HG03135 (cell line): ENCODE results near the gene FOXI2.

Experiments used
- ATAC-seq: cut with Tn5 transposase; IDR thresholded peaks from one replicate; pipeline ENCODE4 v1.9.1; 2021; ENCODE audit warnings: mild to moderate bottlenecking, moderate library complexity; ENCODE audit not compliant: unreplicated experiment

FOXI2 gene

GRCh38 chr10:127740596-127740995 lies 3.6 kb downstream of the FOXI2 start:
- no peak for ATAC-seq

- no peak for ATAC-seq
Measured at GRCh38 chr10:127743205-127743604, 6.2 kb downstream of the FOXI2 start.

GRCh38 chr10:127744956-127745355 lies 8.0 kb downstream of the FOXI2 start:
- ATAC-seq: no peak

GRCh38 chr10:127745861-127746260 lies 8.9 kb downstream of the FOXI2 start:
- no peak for ATAC-seq

GRCh38 chr10:127755753-127756152 lies 18.8 kb downstream of the FOXI2 start:
- no peak for ATAC-seq

- no peak for ATAC-seq
Measured at GRCh38 chr10:127756264-127756663, 19.3 kb downstream of the FOXI2 start.

- ATAC-seq: no peak
Measured at GRCh38 chr10:127757033-127757432, 20.0 kb downstream of the FOXI2 start.

GRCh38 chr10:127759276-127759675 lies 22.3 kb downstream of the FOXI2 start:
- ATAC-seq: no peak

GRCh38 chr10:127762925-127763324 lies 25.9 kb downstream of the FOXI2 start:
- ATAC-seq: no peak

GRCh38 chr10:127774766-127775559 lies 38.0 kb downstream of the FOXI2 start:
- no peak for ATAC-seq

- ATAC-seq: no peak
Measured at GRCh38 chr10:127776816-127777215, 39.8 kb downstream of the FOXI2 start.

GRCh38 chr10:127781412-127781811 lies 44.4 kb downstream of the FOXI2 start:
- no peak for ATAC-seq

- no peak for ATAC-seq
Measured at GRCh38 chr10:127787873-127788272, 50.9 kb downstream of the FOXI2 start.

GRCh38 chr10:127790066-127790624 lies 53.2 kb downstream of the FOXI2 start:
- ATAC-seq: no peak
